Lower leg skin (tissue), 3 donors: ENCODE data around the gene DLX4.

ENCODE experiments used
- POLR2A ChIP-seq, 2 donors: fragments of 450-650 bp; IDR thresholded peaks; one replicate each; pipeline ENCODE4 v1.6.1; 2016 to 2017; ENCODE audit warnings: antibody characterized with exemption in 2 of 2, mild to moderate bottlenecking in 1 of 2, moderate library complexity in 1 of 2
- TF ChIP-seq, protein P1 (sequence below), 3 donors: fragments of 450-650 bp; IDR thresholded peaks; one replicate each; pipeline ENCODE4 v1.5.1; 2016; ENCODE audit warnings: antibody characterized with exemption in 3 of 3, mild to moderate bottlenecking in 3 of 3, moderate library complexity in 2 of 3

DNA sequence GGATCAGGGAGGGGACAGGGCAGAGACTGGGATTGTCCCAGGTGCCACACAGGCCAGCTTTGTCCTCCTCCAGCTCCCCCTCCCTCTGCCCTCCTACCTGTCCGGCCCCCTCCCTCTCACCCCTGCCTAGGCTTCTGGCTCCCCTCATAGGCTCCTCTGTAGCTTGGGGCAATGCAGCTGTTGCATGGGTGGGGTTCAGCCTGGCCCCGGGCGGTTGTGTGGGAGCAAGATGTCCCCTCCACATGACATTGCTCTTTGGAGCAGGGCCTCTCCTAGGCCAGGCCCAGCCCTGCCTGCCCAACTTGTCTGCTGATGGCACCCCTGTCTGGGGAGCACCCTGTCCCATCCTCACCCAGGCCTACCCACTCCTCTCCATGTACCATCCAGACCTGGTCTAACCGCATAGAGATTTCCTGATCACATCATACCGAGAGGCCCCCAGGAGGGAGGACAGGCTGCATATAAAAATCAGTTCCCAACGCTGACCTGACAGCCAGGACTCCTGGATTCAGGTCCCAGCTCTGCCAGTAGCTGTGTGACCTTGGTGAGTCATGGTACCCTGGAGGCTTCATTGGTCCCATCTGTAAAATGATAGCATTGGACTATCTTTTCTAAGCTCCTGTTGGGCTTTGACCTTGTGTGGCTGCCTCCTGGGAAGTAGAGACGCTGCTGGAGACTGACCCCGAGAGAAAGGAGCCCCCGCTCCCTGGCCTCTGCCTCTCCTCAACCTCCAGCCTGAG is 48.8 kb upstream of the DLX4 start:
- TF ChIP-seq, protein P1, sequence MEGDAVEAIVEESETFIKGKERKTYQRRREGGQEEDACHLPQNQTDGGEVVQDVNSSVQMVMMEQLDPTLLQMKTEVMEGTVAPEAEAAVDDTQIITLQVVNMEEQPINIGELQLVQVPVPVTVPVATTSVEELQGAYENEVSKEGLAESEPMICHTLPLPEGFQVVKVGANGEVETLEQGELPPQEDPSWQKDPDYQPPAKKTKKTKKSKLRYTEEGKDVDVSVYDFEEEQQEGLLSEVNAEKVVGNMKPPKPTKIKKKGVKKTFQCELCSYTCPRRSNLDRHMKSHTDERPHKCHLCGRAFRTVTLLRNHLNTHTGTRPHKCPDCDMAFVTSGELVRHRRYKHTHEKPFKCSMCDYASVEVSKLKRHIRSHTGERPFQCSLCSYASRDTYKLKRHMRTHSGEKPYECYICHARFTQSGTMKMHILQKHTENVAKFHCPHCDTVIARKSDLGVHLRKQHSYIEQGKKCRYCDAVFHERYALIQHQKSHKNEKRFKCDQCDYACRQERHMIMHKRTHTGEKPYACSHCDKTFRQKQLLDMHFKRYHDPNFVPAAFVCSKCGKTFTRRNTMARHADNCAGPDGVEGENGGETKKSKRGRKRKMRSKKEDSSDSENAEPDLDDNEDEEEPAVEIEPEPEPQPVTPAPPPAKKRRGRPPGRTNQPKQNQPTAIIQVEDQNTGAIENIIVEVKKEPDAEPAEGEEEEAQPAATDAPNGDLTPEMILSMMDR (IDR thresholded peaks at IDR 0.05), result no peak
- no peak for TF ChIP-seq POLR2A (IDR thresholded peaks at IDR 0.05)
